ENCODE data around the gene TANC1.

The TANC1 gene

DNA sequence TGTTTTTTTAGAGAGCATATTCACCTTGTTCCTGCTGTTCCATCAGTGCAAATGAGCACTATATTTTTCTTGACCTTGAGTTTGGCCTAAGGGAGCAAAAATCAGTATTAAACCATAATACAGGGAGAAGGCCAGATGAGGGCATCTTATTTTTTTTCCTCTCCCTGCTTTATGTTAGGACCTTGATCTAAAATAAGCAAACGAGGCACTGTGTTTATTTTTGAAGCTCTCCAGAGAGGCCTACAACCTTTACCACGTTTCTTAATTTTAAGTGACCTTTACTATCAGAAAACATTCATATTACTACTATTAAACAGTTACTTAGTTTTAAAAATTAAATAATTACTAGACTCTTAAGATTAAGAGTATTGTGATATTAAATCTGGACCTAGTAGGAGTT is 100.8 kb downstream of the TANC1 start:
- Histone ChIP-seq H3K4me1 (ENCODE audit: control insufficient read depth in 1 of 2, insufficient read depth in 2 of 2, low read length in 2 of 2) (no peaks in the 10 kb centered on the region), H3K27ac (ENCODE audit: low read depth, low read length) (no peak overlapping the region)

DNA sequence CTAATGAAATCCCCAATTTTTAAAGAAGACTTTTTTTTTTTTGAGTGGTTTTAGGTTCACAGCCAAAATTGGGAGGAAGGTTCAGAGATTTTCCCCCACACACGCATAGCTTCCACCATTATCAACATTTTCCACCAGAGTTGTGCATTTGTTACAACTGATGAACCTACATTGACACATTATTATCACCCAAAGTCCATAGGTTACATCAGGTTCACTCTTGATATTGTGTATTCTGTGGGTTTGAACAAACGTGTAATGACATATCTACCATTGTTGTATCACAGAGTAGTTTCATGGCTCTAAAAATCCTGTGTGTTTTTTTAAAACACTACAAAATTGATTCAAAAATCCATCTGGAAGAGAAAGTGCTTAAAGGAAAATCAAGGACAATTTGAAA is 101.8 kb downstream of the TANC1 start:
- Histone ChIP-seq H3K27me3 (ENCODE audit: control insufficient read depth in 1 of 2, insufficient read depth in 2 of 2, low read length in 2 of 2) (no peaks in the 10 kb centered on the region), H3K27ac (ENCODE audit: low read depth, low read length) (no peak overlapping the region), H3K36me3 (ENCODE audit: control insufficient read depth in 1 of 2, insufficient read depth in 2 of 2, low read length in 2 of 2) (peaks cover 3% of the 10 kb centered on the region in 2 donors), H3K9ac (ENCODE audit: low read depth in 1 of 2, low read length in 2 of 2) (no peak overlapping the region), H3K9me3 (ENCODE audit: control insufficient read depth in 1 of 2, low read length in 2 of 2) (no peaks in the 10 kb centered on the region), H3K4me1 (ENCODE audit: control insufficient read depth in 1 of 2, insufficient read depth in 2 of 2, low read length in 2 of 2) (no peaks in the 10 kb centered on the region), H3K4me3 (ENCODE audit: low read depth in 1 of 2, low read length in 2 of 2) (no peak overlapping the region)

More for the DNA sequence above, 100.8 kb downstream of the TANC1 start:
- no peak overlapping the region for H3K9ac ChIP-seq (ENCODE audit: low read depth in 1 of 2, low read length in 2 of 2)
- H3K27me3 ChIP-seq (ENCODE audit: control insufficient read depth in 1 of 2, insufficient read depth in 2 of 2, low read length in 2 of 2), result no peaks in the 10 kb centered on the region
- H3K36me3 ChIP-seq (ENCODE audit: control insufficient read depth in 1 of 2, insufficient read depth in 2 of 2, low read length in 2 of 2), result peaks cover 3% of the 10 kb centered on the region in 2 donors
- H3K4me3 ChIP-seq (ENCODE audit: low read depth in 1 of 2, low read length in 2 of 2), result no peak overlapping the region
- no peaks in the 10 kb centered on the region for H3K9me3 ChIP-seq (ENCODE audit: control insufficient read depth in 1 of 2, low read length in 2 of 2)

DNA sequence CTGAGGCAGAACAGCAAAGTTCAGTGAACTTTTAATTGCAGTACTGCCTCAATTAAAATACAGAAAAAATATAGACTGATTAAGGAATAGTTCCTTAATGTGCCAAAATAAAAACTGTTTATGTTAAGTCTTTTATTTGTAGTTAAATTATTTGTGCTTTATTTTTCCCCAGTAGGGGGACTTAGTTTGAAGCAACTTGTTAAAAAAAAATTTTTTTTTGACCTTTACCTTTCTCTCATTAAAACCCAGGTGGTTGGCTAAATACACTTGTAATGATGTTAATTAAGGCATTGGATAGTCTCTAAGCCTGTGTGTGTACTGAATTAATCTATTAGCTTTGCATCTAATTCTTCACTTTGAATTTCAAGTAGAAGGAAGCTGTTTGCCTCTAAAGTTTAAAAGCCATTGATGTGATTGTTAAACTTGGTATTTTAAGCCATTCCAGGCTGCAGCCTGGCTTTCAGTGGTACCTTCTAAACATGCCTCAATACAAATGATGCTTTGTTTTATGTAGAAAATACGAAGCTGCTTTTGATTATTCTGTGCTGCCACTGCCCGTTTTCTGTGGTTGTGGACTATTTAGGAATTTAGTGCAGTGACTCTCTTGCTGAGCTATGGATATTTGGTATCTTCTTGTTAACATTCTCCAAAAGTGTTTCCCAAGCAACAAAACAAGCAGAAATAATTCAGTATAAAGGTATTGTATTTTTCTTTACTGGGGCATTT is 102.9 kb downstream of the TANC1 start:
- H3K4me3 ChIP-seq (ENCODE audit: low read depth in 1 of 2, low read length in 2 of 2), result no peak overlapping the region
- H3K27ac ChIP-seq (ENCODE audit: low read depth, low read length), result no peak overlapping the region
- H3K4me1 ChIP-seq (ENCODE audit: control insufficient read depth in 1 of 2, insufficient read depth in 2 of 2, low read length in 2 of 2), result no peaks in the 10 kb centered on the region

DNA sequence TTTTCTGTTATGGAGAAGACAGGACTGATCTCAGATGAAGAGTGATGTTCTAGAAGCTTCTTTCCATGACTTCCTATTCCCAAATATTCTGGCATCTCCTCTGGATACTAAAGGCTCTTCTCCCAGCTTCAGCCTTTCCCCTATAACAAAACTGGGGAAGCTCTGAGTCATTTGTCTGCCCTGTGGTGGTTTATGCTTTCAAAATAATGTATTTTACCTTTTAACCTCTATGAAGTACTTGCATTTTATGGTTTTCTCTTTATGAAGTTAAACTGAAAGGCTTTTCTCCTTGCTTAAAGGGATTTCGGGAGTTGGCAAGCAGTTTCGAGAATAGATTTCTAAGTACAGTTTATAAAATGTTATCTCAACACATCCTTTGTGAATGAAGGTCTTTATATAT is 104.4 kb downstream of the TANC1 start:
- H3K36me3 ChIP-seq (ENCODE audit: control insufficient read depth in 1 of 2, insufficient read depth in 2 of 2, low read length in 2 of 2), result no peaks in the 10 kb centered on the region
- H3K9ac ChIP-seq (ENCODE audit: low read depth in 1 of 2, low read length in 2 of 2), result no peak overlapping the region
- H3K9me3 ChIP-seq (ENCODE audit: control insufficient read depth in 1 of 2, low read length in 2 of 2), result no peaks in the 10 kb centered on the region
- no peaks in the 10 kb centered on the region for H3K4me1 ChIP-seq (ENCODE audit: control insufficient read depth in 1 of 2, insufficient read depth in 2 of 2, low read length in 2 of 2)
- no peaks in the 10 kb centered on the region for H3K27me3 ChIP-seq (ENCODE audit: control insufficient read depth in 1 of 2, insufficient read depth in 2 of 2, low read length in 2 of 2)
- H3K4me3 ChIP-seq (ENCODE audit: low read depth in 1 of 2, low read length in 2 of 2), result no peak overlapping the region
- no peak overlapping the region for H3K27ac ChIP-seq (ENCODE audit: low read depth, low read length)

More for the DNA sequence above, 102.9 kb downstream of the TANC1 start:
- H3K9me3 ChIP-seq (ENCODE audit: control insufficient read depth in 1 of 2, low read length in 2 of 2), result no peaks in the 10 kb centered on the region
- H3K9ac ChIP-seq (ENCODE audit: low read depth in 1 of 2, low read length in 2 of 2), result no peak overlapping the region
- H3K36me3 ChIP-seq (ENCODE audit: control insufficient read depth in 1 of 2, insufficient read depth in 2 of 2, low read length in 2 of 2), result peaks cover 0 to 3% of the 10 kb centered on the region in 2 donors
- H3K27me3 ChIP-seq (ENCODE audit: control insufficient read depth in 1 of 2, insufficient read depth in 2 of 2, low read length in 2 of 2), result no peaks in the 10 kb centered on the region

DNA sequence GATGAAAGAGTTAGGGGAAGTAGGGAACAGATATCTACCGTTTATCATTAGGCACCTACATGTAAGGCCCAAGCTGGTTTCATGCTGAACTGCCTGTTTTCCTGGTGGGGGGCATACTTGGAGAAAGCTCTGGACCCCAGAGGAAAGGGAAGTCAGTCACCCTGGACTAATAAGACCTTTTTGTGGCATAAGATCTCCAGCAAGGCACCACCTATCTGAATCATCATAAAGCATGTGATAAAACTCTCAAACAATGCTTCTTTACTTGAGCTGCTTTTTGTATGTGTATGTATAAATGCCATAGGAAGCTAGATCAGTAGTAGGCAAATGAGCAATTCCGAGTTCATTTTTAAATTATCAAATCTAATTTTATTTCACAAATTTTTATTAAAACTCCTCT is 104.8 kb downstream of the TANC1 start:
- no peak overlapping the region for H3K4me3 ChIP-seq (ENCODE audit: low read depth in 1 of 2, low read length in 2 of 2)
- no peaks in the 10 kb centered on the region for H3K36me3 ChIP-seq (ENCODE audit: control insufficient read depth in 1 of 2, insufficient read depth in 2 of 2, low read length in 2 of 2)
- H3K27me3 ChIP-seq (ENCODE audit: control insufficient read depth in 1 of 2, insufficient read depth in 2 of 2, low read length in 2 of 2), result no peaks in the 10 kb centered on the region
- H3K9ac ChIP-seq (ENCODE audit: low read depth in 1 of 2, low read length in 2 of 2), result no peak overlapping the region
- H3K4me1 ChIP-seq (ENCODE audit: control insufficient read depth in 1 of 2, insufficient read depth in 2 of 2, low read length in 2 of 2), result no peaks in the 10 kb centered on the region
- no peaks in the 10 kb centered on the region for H3K9me3 ChIP-seq (ENCODE audit: control insufficient read depth in 1 of 2, low read length in 2 of 2)
- H3K27ac ChIP-seq (ENCODE audit: low read depth, low read length), result no peak overlapping the region

DNA sequence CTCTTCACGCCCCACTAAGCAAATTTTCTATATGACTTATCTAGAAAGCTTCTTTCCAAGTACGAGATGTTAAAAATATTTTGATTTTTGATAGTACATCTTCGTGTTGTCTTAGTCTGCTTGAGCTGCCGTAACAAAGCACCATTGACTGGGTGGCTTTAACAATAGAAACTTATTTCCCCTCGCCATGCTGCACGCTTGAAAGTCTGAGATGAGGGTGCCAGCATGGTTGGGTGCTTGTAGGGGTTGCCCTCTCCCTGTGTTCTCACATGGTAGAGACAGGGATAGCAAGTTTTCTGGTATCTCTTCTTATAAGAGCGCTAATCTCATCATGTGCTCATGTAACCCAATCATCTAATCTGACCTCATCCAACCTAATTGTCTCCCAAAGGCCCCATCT is 106.2 kb downstream of the TANC1 start:
- H3K27me3 ChIP-seq (ENCODE audit: control insufficient read depth in 1 of 2, insufficient read depth in 2 of 2, low read length in 2 of 2), result no peaks in the 10 kb centered on the region
- H3K4me1 ChIP-seq (ENCODE audit: control insufficient read depth in 1 of 2, insufficient read depth in 2 of 2, low read length in 2 of 2), result no peaks in the 10 kb centered on the region
- H3K4me3 ChIP-seq (ENCODE audit: low read depth in 1 of 2, low read length in 2 of 2), result no peak overlapping the region
- H3K9me3 ChIP-seq (ENCODE audit: control insufficient read depth in 1 of 2, low read length in 2 of 2), result no peaks in the 10 kb centered on the region
- H3K27ac ChIP-seq (ENCODE audit: low read depth, low read length), result no peak overlapping the region
- H3K9ac ChIP-seq (ENCODE audit: low read depth in 1 of 2, low read length in 2 of 2), result no peak overlapping the region
- no peaks in the 10 kb centered on the region for H3K36me3 ChIP-seq (ENCODE audit: control insufficient read depth in 1 of 2, insufficient read depth in 2 of 2, low read length in 2 of 2)

DNA sequence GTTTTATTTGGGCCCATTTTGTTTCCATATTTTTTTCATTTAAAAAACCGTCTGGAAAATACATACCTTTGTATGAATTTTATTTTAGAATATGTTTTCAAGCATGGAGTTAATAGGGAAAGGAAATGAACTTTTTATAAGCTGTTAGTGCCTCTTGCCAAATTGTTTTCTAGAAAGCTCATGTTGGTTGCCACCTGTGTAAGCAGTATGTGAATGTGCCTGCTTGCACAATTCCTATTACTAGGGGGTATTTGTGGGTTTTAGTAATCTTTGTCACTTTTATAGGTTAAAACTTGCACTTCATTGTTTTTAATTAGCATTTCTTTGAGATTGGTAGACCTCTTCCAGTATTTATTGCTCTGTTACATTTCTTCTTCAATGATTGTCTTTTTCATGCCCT is 107.3 kb downstream of the TANC1 start:
- H3K27ac ChIP-seq (ENCODE audit: low read depth, low read length), result no peak overlapping the region
- H3K9me3 ChIP-seq (ENCODE audit: control insufficient read depth in 1 of 2, low read length in 2 of 2), result no peaks in the 10 kb centered on the region
- H3K4me1 ChIP-seq (ENCODE audit: control insufficient read depth in 1 of 2, insufficient read depth in 2 of 2, low read length in 2 of 2), result no peaks in the 10 kb centered on the region

DNA sequence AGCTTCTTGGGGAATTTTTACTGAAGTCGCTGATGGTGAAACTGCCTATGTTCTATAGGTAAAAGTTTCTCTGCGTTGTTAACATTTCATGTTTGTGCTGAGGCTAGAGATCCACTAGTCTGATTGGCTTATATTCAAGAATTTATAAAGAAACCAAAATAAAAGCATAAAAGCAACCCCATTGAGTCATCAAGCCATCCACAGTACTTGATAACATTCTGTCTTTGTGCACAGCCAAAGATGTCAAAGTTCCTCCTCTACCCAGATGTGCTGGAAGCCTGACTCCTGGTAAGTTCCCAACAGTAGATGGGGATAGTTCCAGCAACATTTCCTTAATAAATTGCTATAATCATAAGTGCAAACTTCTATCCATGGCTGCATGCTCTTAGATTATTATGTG is 107.8 kb downstream of the TANC1 start:
- Histone ChIP-seq H3K9ac (ENCODE audit: low read depth in 1 of 2, low read length in 2 of 2) (no peak overlapping the region), H3K4me3 (ENCODE audit: low read depth in 1 of 2, low read length in 2 of 2) (no peak overlapping the region), H3K36me3 (ENCODE audit: control insufficient read depth in 1 of 2, insufficient read depth in 2 of 2, low read length in 2 of 2) (peaks cover 0 to 3% of the 10 kb centered on the region in 2 donors), H3K27ac (ENCODE audit: low read depth, low read length) (no peak overlapping the region), H3K4me1 (ENCODE audit: control insufficient read depth in 1 of 2, insufficient read depth in 2 of 2, low read length in 2 of 2) (no peaks in the 10 kb centered on the region), H3K9me3 (ENCODE audit: control insufficient read depth in 1 of 2, low read length in 2 of 2) (no peaks in the 10 kb centered on the region), H3K27me3 (ENCODE audit: control insufficient read depth in 1 of 2, insufficient read depth in 2 of 2, low read length in 2 of 2) (no peaks in the 10 kb centered on the region)

More for the DNA sequence above, 107.3 kb downstream of the TANC1 start:
- no peak overlapping the region for H3K9ac ChIP-seq (ENCODE audit: low read depth in 1 of 2, low read length in 2 of 2)
- H3K36me3 ChIP-seq (ENCODE audit: control insufficient read depth in 1 of 2, insufficient read depth in 2 of 2, low read length in 2 of 2), result peaks cover 0 to 2% of the 10 kb centered on the region in 2 donors
- no peaks in the 10 kb centered on the region for H3K27me3 ChIP-seq (ENCODE audit: control insufficient read depth in 1 of 2, insufficient read depth in 2 of 2, low read length in 2 of 2)
- no peak overlapping the region for H3K4me3 ChIP-seq (ENCODE audit: low read depth in 1 of 2, low read length in 2 of 2)

DNA sequence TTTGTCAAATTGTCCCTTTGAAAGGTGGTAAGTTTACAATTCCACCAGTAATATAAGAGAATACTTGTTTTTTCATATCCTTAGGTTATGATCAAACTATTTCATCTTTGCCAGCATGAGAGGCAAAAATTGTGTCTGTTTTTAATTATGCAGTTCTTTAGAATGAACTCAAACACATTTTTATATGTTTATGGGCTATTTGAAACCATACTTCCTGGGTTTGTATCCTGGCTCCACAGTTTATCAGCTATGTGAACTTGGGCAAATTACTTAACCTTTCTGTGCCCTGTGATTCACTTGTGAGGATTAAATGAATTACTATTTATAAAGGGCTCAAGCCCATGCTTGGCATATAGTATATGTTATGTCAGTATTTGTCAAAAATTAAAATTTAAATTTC is 109.4 kb downstream of the TANC1 start:
- no peak overlapping the region for H3K9ac ChIP-seq (ENCODE audit: low read depth in 1 of 2, low read length in 2 of 2)
- H3K4me3 ChIP-seq (ENCODE audit: low read depth in 1 of 2, low read length in 2 of 2), result no peak overlapping the region
- H3K9me3 ChIP-seq (ENCODE audit: control insufficient read depth in 1 of 2, low read length in 2 of 2), result no peaks in the 10 kb centered on the region
- H3K36me3 ChIP-seq (ENCODE audit: control insufficient read depth in 1 of 2, insufficient read depth in 2 of 2, low read length in 2 of 2), result peaks cover 0 to 3% of the 10 kb centered on the region in 2 donors
- H3K27ac ChIP-seq (ENCODE audit: low read depth, low read length), result no peak overlapping the region
- no peaks in the 10 kb centered on the region for H3K4me1 ChIP-seq (ENCODE audit: control insufficient read depth in 1 of 2, insufficient read depth in 2 of 2, low read length in 2 of 2)
- no peaks in the 10 kb centered on the region for H3K27me3 ChIP-seq (ENCODE audit: control insufficient read depth in 1 of 2, insufficient read depth in 2 of 2, low read length in 2 of 2)

DNA sequence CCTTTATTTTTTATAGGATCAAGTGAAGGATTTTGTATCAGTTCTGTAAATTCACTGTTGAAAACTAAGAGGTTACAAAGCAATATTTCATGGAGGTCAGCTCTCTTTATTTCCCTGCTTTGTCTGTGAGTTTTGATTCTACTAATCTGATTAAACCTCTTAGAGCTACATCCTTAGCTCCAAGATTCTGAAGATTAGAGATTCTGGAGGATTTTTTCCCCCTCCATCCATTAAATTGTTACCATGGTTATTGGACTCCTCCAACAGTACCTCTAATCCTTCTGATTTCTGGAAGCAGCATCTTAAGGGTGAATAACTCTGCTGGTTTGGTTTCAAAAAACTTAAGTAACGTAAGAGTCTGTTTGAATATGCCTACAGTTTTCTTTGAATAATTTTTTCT is 110.0 kb downstream of the TANC1 start:
- H3K27ac ChIP-seq (ENCODE audit: low read depth, low read length), result no peak overlapping the region

More for the DNA sequence above, 110.0 kb downstream of the TANC1 start:
- Histone ChIP-seq H3K9ac (ENCODE audit: low read depth in 1 of 2, low read length in 2 of 2) (no peak overlapping the region), H3K36me3 (ENCODE audit: control insufficient read depth in 1 of 2, insufficient read depth in 2 of 2, low read length in 2 of 2) (peaks cover 0 to 3% of the 10 kb centered on the region in 2 donors), H3K4me3 (ENCODE audit: low read depth in 1 of 2, low read length in 2 of 2) (no peak overlapping the region), H3K9me3 (ENCODE audit: control insufficient read depth in 1 of 2, low read length in 2 of 2) (no peaks in the 10 kb centered on the region), H3K27me3 (ENCODE audit: control insufficient read depth in 1 of 2, insufficient read depth in 2 of 2, low read length in 2 of 2) (no peaks in the 10 kb centered on the region), H3K4me1 (ENCODE audit: control insufficient read depth in 1 of 2, insufficient read depth in 2 of 2, low read length in 2 of 2) (no peaks in the 10 kb centered on the region)

Data from duodenal mucosa (tissue), 2 donors.